H1 (cell line): ENCODE data around the gene CD248. TPM values are rescaled to one million over a fixed set of nuclear protein-coding genes. Genes with fewer than 3 reads are reported as not detected.

Experiments used
- BRCA1 ChIP-seq: IDR thresholded peaks from 2 replicates; pipeline ENCODE4 v1.6.1; 2012; ENCODE audit warnings: low read depth, low read length, improper control_type of control experiment
- CEBPB ChIP-seq: IDR thresholded peaks from 2 replicates; pipeline ENCODE4 v1.6.1; 2012; ENCODE audit warnings: low read depth, low read length
- CHD1 ChIP-seq: IDR thresholded peaks from 2 replicates; pipeline ENCODE4 v1.6.1; 2012; ENCODE audit warnings: low read depth, low read length, improper control_type of control experiment
- EGR1 ChIP-seq: IDR thresholded peaks from 2 replicates; pipeline ENCODE4 v1.6.1; 2011; ENCODE audit warnings: low read depth, low read length, borderline replicate concordance
- GABPA ChIP-seq: IDR thresholded peaks from 2 replicates; pipeline ENCODE4 v1.6.1; 2011; ENCODE audit warnings: mild to moderate bottlenecking, low read length, moderate library complexity, borderline replicate concordance; ENCODE audit not compliant: insufficient read depth
- GTF2F1 ChIP-seq: IDR thresholded peaks from 2 replicates; pipeline ENCODE4 v1.6.1; 2012; ENCODE audit warnings: low read depth, low read length, improper control_type of control experiment, borderline replicate concordance
- KDM1A ChIP-seq: fragments of 200-600, 300-600 bp; sonication (generic); IDR thresholded peaks from 2 replicates; pipeline ENCODE4 v1.7.1; 2016; ENCODE audit warnings: mild to moderate bottlenecking, low read length, borderline replicate concordance
- KDM5A ChIP-seq: fragments of 200-600 bp; IDR thresholded peaks from 2 replicates; pipeline ENCODE4 v1.7.1; 2012; ENCODE audit warnings: mild to moderate bottlenecking, low read length, inconsistent platforms, mixed read lengths
- MAFK ChIP-seq: IDR thresholded peaks from 2 replicates; pipeline ENCODE4 v1.6.1; 2012; ENCODE audit warnings: low read depth, mild to moderate bottlenecking, improper control_type of control experiment, low read length
- PHF8 ChIP-seq: fragments of 200-600 bp; sonication (generic); conservative IDR thresholded peaks from 2 replicates; pipeline ENCODE4 v1.7.1; 2012; ENCODE audit warnings: low read depth, mild to moderate bottlenecking, inconsistent platforms, low read length, moderate library complexity
- POU5F1 ChIP-seq: IDR thresholded peaks from 2 replicates; pipeline ENCODE4 v1.6.1; 2011; ENCODE audit warnings: low read depth, mild to moderate bottlenecking, low read length, moderate library complexity
- SIX5 ChIP-seq: IDR thresholded peaks from 2 replicates; pipeline ENCODE4 v1.6.1; 2011; ENCODE audit warnings: mild to moderate bottlenecking, low read depth, low read length
- TAF7 ChIP-seq: optimal IDR thresholded peaks from 2 replicates; pipeline ENCODE3; 2011; ENCODE audit warnings: low read depth, mild to moderate bottlenecking, inconsistent platforms, low read length, moderate library complexity, borderline replicate concordance
- TBP ChIP-seq: IDR thresholded peaks from 2 replicates; pipeline ENCODE4 v1.6.1; 2011; ENCODE audit warnings: low read depth, low read length, improper control_type of control experiment
- TCF12 ChIP-seq: IDR thresholded peaks from 2 replicates; pipeline ENCODE4 v1.6.1; 2011; ENCODE audit warnings: low read depth, mild to moderate bottlenecking, low read length
- USF2 ChIP-seq: IDR thresholded peaks from 2 replicates; pipeline ENCODE4 v1.6.1; 2011; ENCODE audit warnings: low read length, improper control_type of control experiment
- polyA plus RNA-seq, 7 experiments: library from polyadenylated mRNA; depleted of rRNA in 3 of 7; stranded (reverse) in 5 of 7; unstranded in 2 of 7; fragments of >200 nt in 5 of 7; fragments of 200-250 nt in 2 of 7; gene quantifications; 1 replicate in 5 of 7; 2 replicates in 1 of 7; 4 replicates in 1 of 7; pipeline versions ENCODE4 v1.2.1 to v1.2.3, GENCODE V29; 2011 to 2013; ENCODE audit warnings: missing spikeins in 2 of 7, mixed read lengths in 2 of 7
- total RNA-seq: library from RNA; stranded (reverse); fragmentation: NEBNext Ultra II Directional; extraction: Animal tissue kit (Norgen Biotek cat#: 25700); gene quantifications from 2 replicates; pipeline ENCODE4 v1.2.1, GENCODE V29; 2021
- TF ChIP-seq, protein P1 (sequence below): IDR thresholded peaks from 2 replicates; pipeline ENCODE4 v1.6.1; 2012; ENCODE audit warnings: low read length, inconsistent platforms
- TF ChIP-seq, protein P2 (sequence below): IDR thresholded peaks from 2 replicates; pipeline ENCODE4 v1.6.1; 2012; ENCODE audit warnings: inconsistent platforms

The CD248 gene
- total and polyA plus RNA-seq, 2 of the 8 experiments (the other 6 are each of a cell fraction or from before 2014, with no cell fraction given), result 2.7 to 3.9 TPM

- TF ChIP-seq TBP (no peak), TCF12 (0 out of 2 replicates have a peak, but pooled peaks have one; percentile 23), SIX5 (no peak), USF2 (no peak), POU5F1 (no peak), PHF8 (no peak), GABPA (no peak), KDM5A (no peak), EGR1 (no peak), CHD1 (no peak), MAFK (no peak), GTF2F1 (no peak), KDM1A (0 out of 2 replicates have a peak, but pooled peaks have one; percentile 20), BRCA1 (no peak), TAF7 (no peak), CEBPB (no peak)
- TF ChIP-seq, protein P1, sequence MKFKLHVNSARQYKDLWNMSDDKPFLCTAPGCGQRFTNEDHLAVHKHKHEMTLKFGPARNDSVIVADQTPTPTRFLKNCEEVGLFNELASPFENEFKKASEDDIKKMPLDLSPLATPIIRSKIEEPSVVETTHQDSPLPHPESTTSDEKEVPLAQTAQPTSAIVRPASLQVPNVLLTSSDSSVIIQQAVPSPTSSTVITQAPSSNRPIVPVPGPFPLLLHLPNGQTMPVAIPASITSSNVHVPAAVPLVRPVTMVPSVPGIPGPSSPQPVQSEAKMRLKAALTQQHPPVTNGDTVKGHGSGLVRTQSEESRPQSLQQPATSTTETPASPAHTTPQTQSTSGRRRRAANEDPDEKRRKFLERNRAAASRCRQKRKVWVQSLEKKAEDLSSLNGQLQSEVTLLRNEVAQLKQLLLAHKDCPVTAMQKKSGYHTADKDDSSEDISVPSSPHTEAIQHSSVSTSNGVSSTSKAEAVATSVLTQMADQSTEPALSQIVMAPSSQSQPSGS, result 0 out of 2 replicates have a peak, but pooled peaks have one; percentile 47
- TF ChIP-seq, protein P2, sequence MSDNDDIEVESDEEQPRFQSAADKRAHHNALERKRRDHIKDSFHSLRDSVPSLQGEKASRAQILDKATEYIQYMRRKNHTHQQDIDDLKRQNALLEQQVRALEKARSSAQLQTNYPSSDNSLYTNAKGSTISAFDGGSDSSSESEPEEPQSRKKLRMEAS, result peak; percentile 56
Measured at GRCh38 chr11:66282468-66283455, 34.1 kb downstream of the CD248 start (continued).
